Tibial nerve (tissue), 4 donors: Measurements from ENCODE around the gene NTF3. TPM values are rescaled to one million over a fixed set of nuclear protein-coding genes. Genes with fewer than 3 reads are reported as not detected.
A peak's percentile ranks its signal among the peaks of the same experiment; 100 is the strongest.

Source experiments
- DNase-seq, 2 donors: peaks; one replicate each; pipeline ENCODE4 v3.0.0-alpha.2; 2019; ENCODE audit warnings: low spot score in 2 of 2
- H3K27ac ChIP-seq, 4 donors: fragments of 200-600 bp; sonication (generic) in 3 of 4; one replicate each; pipeline ENCODE4 v1.5.1; 2017 to 2019; ENCODE audit warnings: mild to moderate bottlenecking in 1 of 4
- H3K27me3 ChIP-seq, 2 donors: fragments of 200-600 bp; sonication (generic) in 1 of 2; one replicate each; pipeline versions ENCODE4 v1.5.1 to v1.6.0; 2017 to 2019
- H3K36me3 ChIP-seq, 3 donors: fragments of 200-600 bp; sonication (generic); one replicate each; pipeline ENCODE4 v1.5.1; 2018 to 2019
- H3K4me1 ChIP-seq, 4 donors: fragments of 200-600 bp; sonication (generic) in 3 of 4; one replicate each; pipeline ENCODE4 v1.5.1; 2017 to 2019
- H3K4me3 ChIP-seq, 4 donors: fragments of 200-600 bp; sonication (generic) in 3 of 4; one replicate each; pipeline ENCODE4 v1.5.1; 2017 to 2019; ENCODE audit warnings: mild to moderate bottlenecking in 1 of 4, moderate library complexity in 1 of 4
- H3K9me3 ChIP-seq, 4 donors: fragments of 200-600 bp; sonication (generic) in 3 of 4; one replicate each; pipeline ENCODE4 v1.5.1; 2017 to 2019
- CTCF ChIP-seq, 5 experiments: fragments of 200-600 bp in 3 of 5; fragments of 450-650 bp in 2 of 5; sonication (generic) in 3 of 5; IDR thresholded peaks; one replicate each; pipeline ENCODE4 v1.5.1; 2016 to 2019; ENCODE audit warnings: antibody characterized with exemption in 5 of 5, mild to moderate bottlenecking in 3 of 5, moderate library complexity in 2 of 5
- EP300 ChIP-seq, 2 donors: sonication (generic); formaldehyde crosslinking; IDR thresholded peaks; one replicate each; pipeline ENCODE4 v1.6.1; 2017; ENCODE audit warnings: antibody characterized with exemption in 2 of 2, mild to moderate bottlenecking in 1 of 2
- POLR2A ChIP-seq, 2 donors: fragments of 450-650 bp; IDR thresholded peaks; one replicate each; pipeline ENCODE4 v1.6.1; 2017; ENCODE audit warnings: antibody characterized with exemption in 2 of 2, mild to moderate bottlenecking in 2 of 2, moderate library complexity in 2 of 2
- WGBS, 2 donors: methylation state at CpG; one replicate each; pipeline ENCODE4 v1.1.5; 2018; 5-methylcytosine and 5-hydroxymethylcytosine counted together
- total RNA-seq, 4 donors: library from RNA; depleted of rRNA; stranded (reverse); fragments of >200 nt; gene quantifications; one replicate each; pipeline ENCODE4 v1.1.0, GENCODE V29; 2016

The NTF3 gene
- total RNA-seq, 4 donors from 2014 or later = 1.2 to 5.3 TPM; not detected in 2

DNA sequence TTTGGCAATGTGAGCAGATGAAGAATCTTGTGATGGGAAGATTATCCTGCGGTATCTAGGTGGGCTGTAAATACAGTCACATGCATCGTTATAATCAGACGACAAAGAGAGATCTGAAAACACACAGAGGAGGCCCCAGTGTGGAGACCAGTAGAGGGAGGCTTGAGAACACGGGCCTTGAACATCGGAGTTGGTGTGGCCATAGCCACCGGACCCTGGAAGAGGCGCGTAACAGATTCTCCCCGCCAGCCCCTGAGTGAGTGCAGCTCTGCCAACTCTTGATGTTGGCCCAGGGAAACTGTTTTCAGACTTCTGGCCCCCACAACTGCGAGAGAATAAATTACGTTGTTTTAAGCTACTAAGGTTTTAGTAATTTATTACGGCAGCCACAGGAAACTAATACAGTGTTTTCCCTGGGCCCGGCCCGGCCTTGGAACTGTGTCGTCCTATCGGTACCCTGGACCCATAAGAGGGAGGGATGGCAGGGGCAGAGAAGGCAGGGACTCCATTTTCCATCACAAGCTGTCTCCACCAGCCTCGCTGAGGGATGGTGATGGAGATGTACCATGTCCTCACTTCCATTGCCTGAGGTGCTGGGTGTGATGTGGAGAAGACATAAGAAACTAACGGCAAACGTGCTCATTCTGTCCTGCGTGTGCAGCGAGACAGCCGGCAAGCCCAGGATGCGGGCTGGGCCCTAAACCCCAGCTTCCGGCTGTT, 91.6 kb downstream of the NTF3 start:
- Histone ChIP-seq H3K4me1 (no peaks in the 10 kb centered on the region), H3K27ac (no peak overlapping the region), H3K36me3 (no peaks in the 10 kb centered on the region), H3K27me3 (no peaks in the 10 kb centered on the region), H3K4me3 (no peak overlapping the region), H3K9me3 (no peaks in the 10 kb centered on the region)
- WGBS, 2 donors = 88 to 91% methylated on average over 24 of the region's 24 CpGs
- no peak for DNase-seq
- TF ChIP-seq CTCF (IDR thresholded peaks at IDR 0.05) = no peak
- TF ChIP-seq POLR2A (IDR thresholded peaks at IDR 0.05) = no peak
- TF ChIP-seq EP300 (IDR thresholded peaks at IDR 0.05) = no peak

DNA sequence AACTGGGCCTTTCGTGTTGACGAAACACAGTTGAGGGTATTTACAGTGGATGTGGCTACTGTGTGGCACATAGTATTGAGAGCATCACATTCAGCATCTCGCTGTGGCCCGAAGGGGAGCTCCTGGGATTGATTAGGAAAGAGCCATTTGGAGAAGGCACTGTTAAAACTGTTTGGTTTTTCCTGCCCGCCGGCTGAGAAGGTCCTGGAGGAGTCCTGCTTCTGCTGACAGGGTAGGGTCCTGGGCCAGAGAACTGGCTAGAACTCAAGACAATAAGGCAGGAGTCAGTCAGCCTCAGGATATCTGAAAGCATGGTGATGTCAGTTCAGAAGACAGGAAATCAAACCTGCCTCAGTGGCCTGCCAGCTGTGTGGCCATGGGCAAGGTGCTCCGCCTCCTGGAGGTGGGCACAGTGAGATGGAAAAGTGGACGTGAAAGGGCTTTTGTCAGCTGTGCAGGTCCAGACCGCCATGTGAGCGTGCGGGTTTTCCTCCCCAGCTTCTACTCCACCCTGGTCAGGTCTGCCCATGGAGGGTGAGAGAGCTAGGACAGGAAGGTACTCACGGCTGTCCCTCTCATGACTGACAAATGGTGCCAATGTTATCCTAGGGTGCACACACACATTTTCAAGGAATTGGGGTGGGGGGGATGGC, 92.3 kb downstream of the NTF3 start:
- 93 to 96% methylated on average over 11 to 12 of the region's 12 CpGs for WGBS, 2 donors
- Histone ChIP-seq H3K27me3 (no peaks in the 10 kb centered on the region), H3K4me1 (no peaks in the 10 kb centered on the region), H3K4me3 (no peak overlapping the region), H3K9me3 (no peaks in the 10 kb centered on the region), H3K36me3 (no peaks in the 10 kb centered on the region), H3K27ac (no peak overlapping the region)
- peak in 1 of 2 donors; percentile 3 for DNase-seq
- TF ChIP-seq EP300 (IDR thresholded peaks at IDR 0.05) = no peak
- no peak for TF ChIP-seq POLR2A (IDR thresholded peaks at IDR 0.05)
- no peak for TF ChIP-seq CTCF (IDR thresholded peaks at IDR 0.05)

GRCh38 chr12:5524769-5525436, 93.0 kb downstream of the NTF3 start:
- peak in 1 of 2 donors; percentile 2 for DNase-seq
- no peaks in the 10 kb centered on the region for H3K9me3 ChIP-seq
- H3K36me3 ChIP-seq = no peaks in the 10 kb centered on the region
- H3K4me1 ChIP-seq = no peaks in the 10 kb centered on the region
- H3K4me3 ChIP-seq = no peak overlapping the region
- H3K27me3 ChIP-seq = no peaks in the 10 kb centered on the region
- no peak overlapping the region for H3K27ac ChIP-seq
- TF ChIP-seq EP300 (IDR thresholded peaks at IDR 0.05) (no peak), CTCF (IDR thresholded peaks at IDR 0.05) (no peak), POLR2A (IDR thresholded peaks at IDR 0.05) (no peak)
- WGBS, 2 donors = 85% methylated on average over 15 of the region's 15 CpGs

- 89 to 92% methylated on average over 4 of the region's 4 CpGs for WGBS, 2 donors
- no peak for DNase-seq
- TF ChIP-seq CTCF (IDR thresholded peaks at IDR 0.05) = no peak
- TF ChIP-seq POLR2A (IDR thresholded peaks at IDR 0.05) = no peak
- no peak for TF ChIP-seq EP300 (IDR thresholded peaks at IDR 0.05)
Measured at GRCh38 chr12:5525783-5526367, 94.0 kb downstream of the NTF3 start.

More at GRCh38 chr12:5525783-5526367, 94.0 kb downstream of the NTF3 start:
- no peaks in the 10 kb centered on the region for H3K27me3 ChIP-seq
- H3K4me1 ChIP-seq = no peaks in the 10 kb centered on the region
- H3K4me3 ChIP-seq = no peak overlapping the region
- no peaks in the 10 kb centered on the region for H3K9me3 ChIP-seq
- H3K27ac ChIP-seq = no peak overlapping the region
- no peaks in the 10 kb centered on the region for H3K36me3 ChIP-seq
